BLaER1 treated with 17β-estradiol and CSF1 and Interleukin-3, amounts not matched to agents 10 nM and 100 nM (cell line): ENCODE data around the gene TACC3.

Experiments
- H3K27ac ChIP-seq, 11 experiments: shearing (Covaris generic); formaldehyde crosslinking; 2 replicates each; pipeline ENCODE4 v1.8.1; 2022
- H3K27me3 ChIP-seq, 11 experiments: shearing (Covaris generic); formaldehyde crosslinking; 2 replicates each; pipeline ENCODE4 v1.8.1; 2022
- H3K36me3 ChIP-seq, 11 experiments: shearing (Covaris generic); formaldehyde crosslinking; 2 replicates each; pipeline ENCODE4 v1.8.1; 2022
- H3K4me1 ChIP-seq, 10 experiments: shearing (Covaris generic); formaldehyde crosslinking; 2 replicates each; pipeline ENCODE4 v1.8.1; 2022
- H3K4me2 ChIP-seq, 11 experiments: shearing (Covaris generic); formaldehyde crosslinking; 2 replicates each; pipeline ENCODE4 v1.8.1; 2022
- H3K4me3 ChIP-seq, 10 experiments: shearing (Covaris generic); formaldehyde crosslinking; 2 replicates each; pipeline ENCODE4 v1.8.1; 2022
- H3K9ac ChIP-seq, 11 experiments: shearing (Covaris generic); formaldehyde crosslinking; 2 replicates each; pipeline ENCODE4 v1.8.1; 2022
- H3K9me3 ChIP-seq, 11 experiments: shearing (Covaris generic); formaldehyde crosslinking; replicated peaks in 1 of 11; 2 replicates each; pipeline ENCODE4 v1.8.1; 2022
- H4K20me1 ChIP-seq, 11 experiments: shearing (Covaris generic); formaldehyde crosslinking; 2 replicates each; pipeline ENCODE4 v1.8.1; 2022
- Cebpa-rat ChIP-seq, 11 experiments: shearing (Covaris generic); IDR thresholded peaks; 2 replicates each; pipeline ENCODE4 v1.8.1; 2022

TACC3 gene

DNA sequence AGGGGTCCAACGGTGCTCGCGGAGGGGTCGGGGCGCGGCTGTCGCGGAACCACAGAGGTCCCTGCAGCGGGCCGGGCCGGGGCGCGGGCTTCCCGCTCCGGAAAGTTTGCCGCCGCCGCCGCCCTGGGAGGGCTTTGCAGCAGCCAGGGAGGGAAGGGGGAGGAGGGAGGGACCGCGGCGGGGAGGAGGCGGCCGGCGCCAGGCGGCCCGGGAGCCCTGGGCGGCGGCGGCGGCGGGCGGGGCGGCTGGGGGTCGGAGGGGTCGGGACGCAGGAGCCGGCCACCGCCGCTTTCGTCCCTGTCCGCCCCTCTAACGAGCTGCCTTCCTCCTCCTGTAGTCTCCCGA is 72.1 kb downstream of the TACC3 start:
- Histone ChIP-seq H3K36me3 (no peaks in the 10 kb centered on the region), H3K4me3 (peak overlapping the region; percentile 59 to 75 (median 66)), H3K4me1 (peaks cover 14 to 26% (median 19%) of the 10 kb centered on the region in 10 experiments), H3K4me2 (peak overlapping the region; percentile 96 to 100 (median 100)), H3K9me3 (no peaks in the 10 kb centered on the region), H3K27me3 (peaks cover 70 to 86% (median 77%) of the 10 kb centered on the region in 11 experiments), H3K9ac (peak overlapping the region; percentile 45 to 77 (median 71); a peak in 21 of 22 replicates), H4K20me1 (peaks cover 0 to 69% (median 34%) of the 10 kb centered on the region in 11 experiments; a peak in 18 of 22 replicates), H3K27ac (no peak overlapping the region)
- TF ChIP-seq Cebpa-rat (IDR thresholded peaks at IDR 0.05) = no peak

DNA sequence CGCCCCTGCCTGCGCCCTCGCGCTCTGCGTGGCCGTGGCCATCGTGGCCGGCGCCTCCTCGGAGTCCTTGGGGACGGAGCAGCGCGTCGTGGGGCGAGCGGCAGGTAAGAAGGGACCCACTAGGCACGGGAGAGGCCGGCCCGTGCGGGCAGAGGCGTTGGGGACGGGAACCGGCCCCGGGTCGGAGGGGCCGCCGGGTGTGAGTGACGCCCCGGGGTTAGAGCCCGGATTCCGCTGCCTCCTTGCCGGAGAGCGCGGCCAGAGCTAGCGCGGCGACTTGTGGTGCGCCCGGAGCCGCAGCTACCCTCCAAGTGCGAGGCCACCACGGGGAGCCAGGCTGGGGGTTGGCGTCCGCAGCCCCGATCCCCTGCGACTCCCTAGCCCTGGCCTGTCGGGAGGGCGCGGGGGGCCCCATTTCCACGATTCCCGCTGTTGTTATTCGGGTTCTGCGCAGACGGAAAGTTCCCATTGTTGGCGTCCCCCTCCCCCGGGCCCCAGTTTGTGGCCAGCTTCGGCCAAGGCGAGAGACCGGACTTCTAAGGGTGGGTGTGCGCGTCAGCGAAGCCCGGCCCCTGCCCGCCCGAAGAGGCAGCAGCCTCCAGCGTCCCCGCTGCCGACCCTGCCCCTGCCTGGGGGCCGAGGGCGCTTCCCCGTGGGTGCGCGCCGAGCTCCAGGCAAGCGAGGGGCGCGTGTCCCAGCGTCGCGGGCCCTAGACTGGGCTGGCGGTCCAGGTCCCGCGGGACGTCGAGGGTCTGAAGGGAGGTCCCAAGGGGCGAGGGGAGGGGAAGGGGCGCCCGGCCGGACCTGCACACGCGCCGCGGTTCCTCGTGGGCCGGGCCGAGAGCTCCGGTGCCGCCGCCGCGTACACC is 72.9 kb downstream of the TACC3 start:
- Histone ChIP-seq H3K4me3 (peak overlapping the region; percentile 59 to 75 (median 66)), H4K20me1 (peaks cover 0 to 75% (median 40%) of the 10 kb centered on the region in 11 experiments; a peak in 18 of 22 replicates), H3K4me1 (peaks cover 14 to 33% (median 24%) of the 10 kb centered on the region in 10 experiments), H3K4me2 (peak overlapping the region; percentile 96 to 100 (median 100)), H3K9me3 (no peaks in the 10 kb centered on the region), H3K9ac (peak overlapping the region; percentile 31 to 75 (median 62); a peak in 21 of 22 replicates), H3K27me3 (peaks cover 77 to 93% (median 84%) of the 10 kb centered on the region in 11 experiments), H3K36me3 (no peaks in the 10 kb centered on the region), H3K27ac (no peak overlapping the region)
- TF ChIP-seq Cebpa-rat (IDR thresholded peaks at IDR 0.05) = no peak
